Effector memory CD8-positive, alpha-beta T cell (primary cell): ENCODE results near the gene PARVA.

ENCODE experiments used
- ATAC-seq: fragments of 150-1000 bp; cut with Tn5 transposase; replicated peaks from 2 replicates; pipeline ENCODE4 v1.10.0; 2021; ENCODE audit warnings: mild to moderate bottlenecking, moderate library complexity
- DNase-seq, 3 experiments: peaks; one replicate each; pipeline ENCODE4 v3.0.0; 2021
- H3K27ac Mint-ChIP-seq, 2 donors: one replicate each; pipeline ENCODE4 v1.8.0; 2022; ENCODE audit warnings: mild to moderate bottlenecking in 2 of 2, mixed read lengths in 2 of 2, moderate library complexity in 2 of 2
- H3K27me3 Mint-ChIP-seq, 2 donors: one replicate each; pipeline ENCODE4 v1.8.0; 2022; ENCODE audit warnings: mixed read lengths in 2 of 2
- H3K36me3 Mint-ChIP-seq: one replicate; pipeline ENCODE4 v1.8.0; 2022; ENCODE audit warnings: mild to moderate bottlenecking, moderate library complexity, mixed read lengths; ENCODE audit not compliant: insufficient read depth
- H3K4me1 Mint-ChIP-seq, 2 donors: one replicate each; pipeline ENCODE4 v1.8.0; 2022; ENCODE audit warnings: low read depth in 2 of 2, mixed read lengths in 2 of 2
- H3K4me3 Mint-ChIP-seq, 2 donors: one replicate each; pipeline ENCODE4 v1.8.0; 2022; ENCODE audit warnings: mild to moderate bottlenecking in 2 of 2, mixed read lengths in 2 of 2, moderate library complexity in 2 of 2
- H3K9me3 Mint-ChIP-seq, 2 donors: one replicate each; pipeline ENCODE4 v1.8.0; 2022; ENCODE audit warnings: mixed read lengths in 2 of 2

Gene PARVA

GRCh38 chr11:12472401-12473005, 95.1 kb downstream of the PARVA start:
- H3K27me3 Mint-ChIP-seq, result peaks cover 27 to 39% of the 10 kb centered on the region in 2 donors
- H3K4me1 Mint-ChIP-seq, result no peaks in the 10 kb centered on the region
- DNase-seq (no peak), ATAC-seq (no peak)
- H3K27ac Mint-ChIP-seq, result no peak overlapping the region
- no peak overlapping the region for H3K4me3 Mint-ChIP-seq
- no peaks in the 10 kb centered on the region for H3K9me3 Mint-ChIP-seq
- no peaks in the 10 kb centered on the region for H3K36me3 Mint-ChIP-seq

DNA sequence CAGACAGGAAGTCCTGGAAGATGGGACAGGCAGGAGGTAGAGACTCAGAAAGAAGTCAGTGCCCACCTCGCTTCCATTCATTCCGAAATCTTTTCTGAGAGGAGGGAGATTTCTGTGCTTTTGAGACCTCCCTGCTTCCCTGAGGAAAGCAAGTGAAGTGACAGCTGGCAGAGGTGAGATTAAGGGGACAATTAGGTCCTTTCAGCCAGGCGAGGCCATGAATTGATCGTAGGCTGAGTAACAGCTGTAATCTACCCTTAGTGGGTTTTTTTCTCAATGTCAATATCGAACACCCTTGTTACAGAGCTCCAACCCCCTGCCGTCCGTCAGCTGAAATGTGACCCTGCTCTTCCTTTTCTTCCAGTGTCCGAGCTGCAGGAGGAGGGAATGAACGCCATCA, 96.0 kb downstream of the PARVA start:
- H3K27me3 Mint-ChIP-seq, result peaks cover 27 to 39% of the 10 kb centered on the region in 2 donors
- no peaks in the 10 kb centered on the region for H3K36me3 Mint-ChIP-seq
- H3K4me1 Mint-ChIP-seq, result no peaks in the 10 kb centered on the region
- H3K27ac Mint-ChIP-seq, result no peak overlapping the region
- H3K4me3 Mint-ChIP-seq, result no peak overlapping the region
- ATAC-seq (no peak), DNase-seq (no peak)
- no peaks in the 10 kb centered on the region for H3K9me3 Mint-ChIP-seq

GRCh38 chr11:12474871-12475270, 97.5 kb downstream of the PARVA start:
- H3K4me1 Mint-ChIP-seq, result no peaks in the 10 kb centered on the region
- DNase-seq, result no peak
- no peak for ATAC-seq
- no peak overlapping the region for H3K27ac Mint-ChIP-seq
- H3K9me3 Mint-ChIP-seq, result no peaks in the 10 kb centered on the region
- no peaks in the 10 kb centered on the region for H3K36me3 Mint-ChIP-seq
- H3K27me3 Mint-ChIP-seq, result peaks cover 27 to 50% of the 10 kb centered on the region in 2 donors
- H3K4me3 Mint-ChIP-seq, result no peak overlapping the region

GRCh38 chr11:12478743-12479142, 101.4 kb downstream of the PARVA start:
- H3K36me3 Mint-ChIP-seq, result no peaks in the 10 kb centered on the region
- no peaks in the 10 kb centered on the region for H3K4me1 Mint-ChIP-seq
- no peak overlapping the region for H3K4me3 Mint-ChIP-seq
- H3K27me3 Mint-ChIP-seq, result peaks cover 3 to 23% of the 10 kb centered on the region in 2 donors
- H3K27ac Mint-ChIP-seq, result no peak overlapping the region
- DNase-seq, result no peak
- no peaks in the 10 kb centered on the region for H3K9me3 Mint-ChIP-seq
- ATAC-seq, result no peak

DNA sequence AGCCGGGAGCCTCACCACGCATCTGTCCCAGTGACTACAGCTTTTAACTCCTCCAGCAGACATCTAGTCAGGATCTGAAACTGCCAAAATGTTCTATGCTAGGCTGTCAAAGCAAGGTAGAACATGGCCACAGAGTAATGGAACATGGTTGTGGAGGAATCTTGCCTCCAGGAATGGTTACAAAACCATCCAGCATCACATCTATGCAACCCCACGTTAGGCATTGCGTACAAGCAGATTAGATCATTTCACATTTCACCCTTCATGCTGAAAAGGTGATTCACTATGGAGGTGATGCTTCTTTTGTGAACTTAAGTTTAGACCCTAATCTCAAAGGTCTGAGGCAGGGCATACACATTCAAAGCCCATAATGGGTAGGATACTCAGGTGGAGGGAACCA, 103.0 kb downstream of the PARVA start:
- DNase-seq (no peak), ATAC-seq (no peak)
- no peak overlapping the region for H3K4me3 Mint-ChIP-seq
- H3K36me3 Mint-ChIP-seq, result no peaks in the 10 kb centered on the region
- no peaks in the 10 kb centered on the region for H3K9me3 Mint-ChIP-seq
- H3K27me3 Mint-ChIP-seq, result peaks cover 10 to 29% of the 10 kb centered on the region in 2 donors
- no peak overlapping the region for H3K27ac Mint-ChIP-seq
- H3K4me1 Mint-ChIP-seq, result no peaks in the 10 kb centered on the region

- Mint-ChIP-seq H3K27ac (no peak overlapping the region), H3K27me3 (peaks cover 11 to 24% of the 10 kb centered on the region in 2 donors), H3K9me3 (no peaks in the 10 kb centered on the region), H3K4me1 (no peaks in the 10 kb centered on the region), H3K36me3 (no peaks in the 10 kb centered on the region), H3K4me3 (no peak overlapping the region)
- no peak for DNase-seq
- no peak for ATAC-seq
These were observed 105.5 kb downstream of the PARVA start for GRCh38 chr11:12482839-12483238.

DNA sequence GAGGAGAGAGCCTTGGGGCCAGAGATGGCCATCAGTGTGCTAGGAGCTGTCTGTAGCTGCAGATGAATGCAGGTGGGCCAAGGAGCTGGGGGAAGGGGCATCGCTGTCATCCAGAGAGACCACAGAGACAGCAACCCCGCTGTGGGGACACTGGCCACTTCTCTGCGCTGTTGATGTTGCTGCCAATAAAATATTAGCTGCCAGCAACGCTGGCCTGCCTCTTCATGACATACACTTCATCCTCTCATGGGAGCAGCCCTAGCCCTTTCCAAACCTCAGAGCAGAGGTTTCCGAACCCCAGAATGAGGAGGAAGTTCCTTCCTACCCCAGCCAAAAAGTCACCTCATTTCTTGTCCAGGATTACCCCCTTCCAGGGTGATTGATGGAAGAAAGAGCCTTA, 106.2 kb downstream of the PARVA start:
- H3K4me1 Mint-ChIP-seq, result no peaks in the 10 kb centered on the region
- H3K4me3 Mint-ChIP-seq, result no peak overlapping the region
- ATAC-seq (no peak), DNase-seq (no peak)
- H3K27me3 Mint-ChIP-seq, result peaks cover 15 to 21% of the 10 kb centered on the region in 2 donors
- H3K36me3 Mint-ChIP-seq, result no peaks in the 10 kb centered on the region
- H3K27ac Mint-ChIP-seq, result no peak overlapping the region
- peaks cover 0 to 3% of the 10 kb centered on the region in 2 donors for H3K9me3 Mint-ChIP-seq

DNA sequence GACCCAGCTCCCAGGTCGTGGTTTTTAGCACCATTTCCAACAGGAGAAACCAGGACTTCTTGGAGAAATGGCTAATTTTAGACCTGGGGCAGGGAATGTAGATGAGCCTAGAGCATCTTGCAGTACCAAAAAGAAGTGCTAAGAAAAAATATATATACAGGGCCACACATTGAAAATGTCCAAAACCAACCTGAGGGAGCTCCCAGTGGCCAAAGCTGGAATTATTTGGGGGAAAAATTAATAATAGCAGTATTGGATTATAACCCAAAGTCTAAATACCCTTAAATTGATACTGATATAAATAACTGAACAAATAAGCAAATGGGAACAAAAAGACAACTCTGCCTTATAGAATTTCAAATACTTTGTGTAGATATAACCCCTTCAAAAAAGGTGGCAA, 108.0 kb downstream of the PARVA start:
- Mint-ChIP-seq H3K4me1 (no peaks in the 10 kb centered on the region), H3K4me3 (no peak overlapping the region), H3K27ac (no peak overlapping the region), H3K9me3 (peaks cover 6 to 14% of the 10 kb centered on the region in 2 donors), H3K36me3 (no peaks in the 10 kb centered on the region), H3K27me3 (peaks cover 21 to 27% of the 10 kb centered on the region in 2 donors)
- DNase-seq, result no peak
- no peak for ATAC-seq

DNA sequence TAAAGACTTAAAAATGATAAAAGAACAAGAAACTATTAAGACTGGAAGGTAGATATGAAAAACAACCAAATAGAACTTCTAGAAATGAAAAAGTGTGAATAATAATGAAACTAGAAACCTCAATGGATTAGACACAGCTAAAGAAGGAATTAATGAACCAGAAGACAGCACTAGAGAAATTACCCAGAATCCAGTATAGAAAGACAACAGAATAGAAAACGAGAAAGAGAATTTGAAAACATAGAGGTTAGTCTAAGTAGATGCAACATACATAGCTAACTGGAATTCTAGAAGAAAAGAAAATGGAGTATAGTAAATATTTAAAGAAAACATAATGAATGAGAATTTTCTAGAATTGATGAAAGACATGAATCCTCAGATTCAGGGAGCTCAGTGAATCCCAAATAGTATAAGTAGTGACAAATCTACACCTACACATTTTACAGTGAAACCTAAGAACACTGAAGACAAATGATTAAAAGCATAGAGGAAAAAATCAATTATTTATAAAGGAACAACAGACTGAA, 111.9 kb downstream of the PARVA start:
- Mint-ChIP-seq H3K36me3 (no peaks in the 10 kb centered on the region), H3K27me3 (peaks cover 19 to 27% of the 10 kb centered on the region in 2 donors), H3K9me3 (peaks cover 6 to 14% of the 10 kb centered on the region in 2 donors), H3K4me3 (no peak overlapping the region), H3K4me1 (no peaks in the 10 kb centered on the region), H3K27ac (no peak overlapping the region)
- DNase-seq (no peak), ATAC-seq (no peak)

DNA sequence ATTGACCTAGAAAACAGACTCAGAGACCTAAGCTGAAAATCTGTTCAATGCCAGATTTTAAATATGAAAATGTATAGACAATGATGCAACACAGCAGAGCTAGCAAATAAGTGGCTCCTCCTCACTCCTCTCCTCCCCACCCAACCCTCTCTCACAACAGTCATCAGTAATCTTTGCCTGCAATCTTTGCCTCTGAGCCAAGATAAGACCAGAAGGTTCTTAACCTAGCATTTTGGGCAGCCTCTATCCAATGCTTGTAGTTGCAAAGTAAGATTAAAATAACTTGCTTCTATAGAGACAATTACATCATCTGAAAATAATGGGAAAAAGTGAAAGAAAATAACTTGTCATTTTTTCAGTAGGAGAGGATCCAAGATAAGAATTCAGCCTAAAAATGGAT, 117.3 kb downstream of the PARVA start:
- Mint-ChIP-seq H3K4me3 (no peak overlapping the region), H3K36me3 (no peaks in the 10 kb centered on the region), H3K9me3 (peaks cover 0 to under 1% of the 10 kb centered on the region in 2 donors), H3K27me3 (peaks cover 9 to 13% of the 10 kb centered on the region in 2 donors), H3K4me1 (no peaks in the 10 kb centered on the region), H3K27ac (no peak overlapping the region)
- DNase-seq, result no peak
- no peak for ATAC-seq

- ATAC-seq (no peak), DNase-seq (no peak)
- no peaks in the 10 kb centered on the region for H3K9me3 Mint-ChIP-seq
These were observed 119.0 kb downstream of the PARVA start for GRCh38 chr11:12496181-12497025.

GRCh38 chr11:12497431-12497830, 120.1 kb downstream of the PARVA start:
- DNase-seq, result no peak
- no peaks in the 10 kb centered on the region for H3K36me3 Mint-ChIP-seq
- H3K27me3 Mint-ChIP-seq, result peaks cover 8 to 12% of the 10 kb centered on the region in 2 donors
- no peak overlapping the region for H3K27ac Mint-ChIP-seq
- H3K4me1 Mint-ChIP-seq, result no peaks in the 10 kb centered on the region
- no peaks in the 10 kb centered on the region for H3K9me3 Mint-ChIP-seq
- ATAC-seq, result no peak
- H3K4me3 Mint-ChIP-seq, result no peak overlapping the region

More at GRCh38 chr11:12496181-12497025, 119.0 kb downstream of the PARVA start:
- Mint-ChIP-seq H3K4me1 (no peaks in the 10 kb centered on the region), H3K4me3 (no peak overlapping the region), H3K36me3 (no peaks in the 10 kb centered on the region), H3K27ac (no peak overlapping the region), H3K27me3 (peaks cover 8 to 12% of the 10 kb centered on the region in 2 donors)

DNA sequence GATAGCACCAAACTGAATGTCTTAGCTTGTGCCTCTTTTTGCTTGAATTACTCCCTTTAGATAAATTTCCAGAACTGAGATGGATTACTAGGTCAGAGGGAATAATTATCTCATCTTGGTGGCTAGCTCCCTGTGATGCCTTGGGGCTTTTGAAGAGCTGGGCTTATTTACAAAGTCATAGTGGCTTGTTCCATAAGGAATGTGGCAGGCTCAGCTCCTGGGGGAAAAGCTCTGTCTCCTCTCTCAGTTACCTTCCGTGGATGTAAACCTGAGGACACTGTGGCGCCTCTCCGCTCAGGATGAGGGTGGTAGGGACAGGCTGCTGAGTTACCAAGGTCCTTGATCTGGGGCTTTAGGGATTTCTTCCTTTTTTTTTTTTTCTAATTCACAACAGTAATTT, 121.7 kb downstream of the PARVA start:
- Mint-ChIP-seq H3K27me3 (peaks cover 8 to 12% of the 10 kb centered on the region in 2 donors), H3K36me3 (no peaks in the 10 kb centered on the region), H3K9me3 (no peaks in the 10 kb centered on the region), H3K27ac (no peak overlapping the region), H3K4me1 (no peaks in the 10 kb centered on the region), H3K4me3 (no peak overlapping the region)
- DNase-seq (no peak), ATAC-seq (no peak)

DNA sequence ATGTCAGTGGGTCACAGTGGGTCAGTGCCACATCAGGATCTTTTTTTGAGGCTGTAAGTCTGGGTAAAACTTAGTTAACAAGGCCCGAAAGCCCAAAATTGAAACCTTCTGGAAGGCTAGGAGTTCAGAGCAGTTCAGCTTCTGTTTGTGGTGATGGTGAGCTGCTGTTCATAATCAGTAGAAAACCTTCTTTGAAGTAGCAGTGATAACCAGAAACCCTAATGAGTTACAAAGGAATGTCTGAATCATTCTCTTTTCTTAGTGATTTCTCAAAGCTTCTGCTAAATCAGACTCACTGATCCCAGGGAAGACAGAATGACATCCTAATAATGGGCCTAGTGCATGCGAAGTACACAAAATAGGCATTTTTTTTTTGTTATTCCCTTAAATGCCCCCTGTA, 124.7 kb downstream of the PARVA start:
- ATAC-seq, result no peak
- Mint-ChIP-seq H3K9me3 (no peaks in the 10 kb centered on the region), H3K36me3 (no peaks in the 10 kb centered on the region), H3K4me3 (no peak overlapping the region), H3K27ac (no peak overlapping the region), H3K4me1 (no peaks in the 10 kb centered on the region), H3K27me3 (peaks cover 8 to 12% of the 10 kb centered on the region in 2 donors)
- DNase-seq, result no peak
